ENCODE data around the gene LRTM1.

LRTM1 gene

DNA sequence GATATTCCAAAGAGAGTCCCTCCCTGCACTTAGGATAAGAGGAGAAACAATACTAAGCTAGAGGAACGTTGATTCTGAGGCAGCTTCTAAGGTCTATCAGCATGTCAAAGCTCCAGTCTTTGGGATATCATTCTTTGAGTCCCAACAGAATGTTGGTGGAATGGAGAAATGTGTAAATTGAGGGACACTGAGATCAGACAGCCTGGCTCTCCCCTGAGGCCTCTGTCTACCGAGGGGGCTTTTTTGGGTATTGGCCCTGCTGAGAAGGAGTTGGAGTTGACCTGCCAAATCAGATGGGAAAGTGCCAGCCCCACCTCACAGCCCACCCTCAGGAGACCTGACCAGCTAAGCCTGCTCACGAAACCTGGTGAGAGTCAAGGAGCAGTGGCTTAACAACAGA lies 27.6 kb upstream of the LRTM1 start:
- TF ChIP-seq, protein P1, sequence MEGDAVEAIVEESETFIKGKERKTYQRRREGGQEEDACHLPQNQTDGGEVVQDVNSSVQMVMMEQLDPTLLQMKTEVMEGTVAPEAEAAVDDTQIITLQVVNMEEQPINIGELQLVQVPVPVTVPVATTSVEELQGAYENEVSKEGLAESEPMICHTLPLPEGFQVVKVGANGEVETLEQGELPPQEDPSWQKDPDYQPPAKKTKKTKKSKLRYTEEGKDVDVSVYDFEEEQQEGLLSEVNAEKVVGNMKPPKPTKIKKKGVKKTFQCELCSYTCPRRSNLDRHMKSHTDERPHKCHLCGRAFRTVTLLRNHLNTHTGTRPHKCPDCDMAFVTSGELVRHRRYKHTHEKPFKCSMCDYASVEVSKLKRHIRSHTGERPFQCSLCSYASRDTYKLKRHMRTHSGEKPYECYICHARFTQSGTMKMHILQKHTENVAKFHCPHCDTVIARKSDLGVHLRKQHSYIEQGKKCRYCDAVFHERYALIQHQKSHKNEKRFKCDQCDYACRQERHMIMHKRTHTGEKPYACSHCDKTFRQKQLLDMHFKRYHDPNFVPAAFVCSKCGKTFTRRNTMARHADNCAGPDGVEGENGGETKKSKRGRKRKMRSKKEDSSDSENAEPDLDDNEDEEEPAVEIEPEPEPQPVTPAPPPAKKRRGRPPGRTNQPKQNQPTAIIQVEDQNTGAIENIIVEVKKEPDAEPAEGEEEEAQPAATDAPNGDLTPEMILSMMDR (conservative IDR thresholded peaks at IDR 0.05), result no peak
- H3K27ac ChIP-seq, result no peak overlapping the region

DNA sequence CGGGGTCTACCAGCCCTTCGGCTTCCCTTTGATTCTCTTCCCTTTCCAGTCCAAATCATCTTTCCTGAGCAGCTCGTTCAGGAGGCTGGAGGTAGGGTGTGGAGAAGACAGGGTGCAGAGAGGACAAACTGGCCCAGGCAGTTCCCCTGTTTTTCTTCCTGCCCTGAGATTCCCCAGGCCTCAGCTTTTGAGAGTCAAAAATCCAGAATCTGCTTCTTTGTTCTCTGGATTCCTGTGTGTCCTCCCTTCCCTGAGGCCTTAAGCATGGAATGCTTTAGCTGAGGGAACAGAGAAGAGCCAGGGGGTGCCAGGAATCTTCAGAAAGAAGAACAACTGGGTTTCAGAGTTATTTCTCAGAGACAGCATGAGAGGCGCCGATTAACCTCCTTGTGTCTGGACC lies 26.7 kb upstream of the LRTM1 start:
- no peak overlapping the region for H3K27ac ChIP-seq
- TF ChIP-seq, protein P1 (conservative IDR thresholded peaks at IDR 0.05), result no peak

DNA sequence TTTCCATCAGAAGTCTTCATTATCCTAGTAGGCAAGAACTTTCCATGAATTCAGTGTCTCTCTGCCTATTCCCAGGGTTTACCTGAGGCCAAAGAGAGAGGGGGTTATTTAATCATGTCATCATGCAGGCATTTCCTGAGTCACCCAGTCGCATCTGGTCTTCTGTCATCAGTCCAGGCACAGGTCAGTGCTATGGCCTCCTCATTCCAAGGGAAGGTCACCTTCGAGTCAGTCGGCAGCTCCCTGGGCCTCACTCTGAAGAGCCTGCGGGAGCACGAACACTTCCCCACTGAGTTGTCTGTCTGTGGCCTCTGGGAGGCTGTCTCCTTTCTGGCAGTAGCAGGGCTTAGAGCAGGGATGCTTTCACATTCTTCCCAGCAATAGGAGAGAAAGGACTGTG lies 26.2 kb upstream of the LRTM1 start:
- no peak overlapping the region for H3K27ac ChIP-seq
- TF ChIP-seq, protein P1 (conservative IDR thresholded peaks at IDR 0.05), result no peak

DNA sequence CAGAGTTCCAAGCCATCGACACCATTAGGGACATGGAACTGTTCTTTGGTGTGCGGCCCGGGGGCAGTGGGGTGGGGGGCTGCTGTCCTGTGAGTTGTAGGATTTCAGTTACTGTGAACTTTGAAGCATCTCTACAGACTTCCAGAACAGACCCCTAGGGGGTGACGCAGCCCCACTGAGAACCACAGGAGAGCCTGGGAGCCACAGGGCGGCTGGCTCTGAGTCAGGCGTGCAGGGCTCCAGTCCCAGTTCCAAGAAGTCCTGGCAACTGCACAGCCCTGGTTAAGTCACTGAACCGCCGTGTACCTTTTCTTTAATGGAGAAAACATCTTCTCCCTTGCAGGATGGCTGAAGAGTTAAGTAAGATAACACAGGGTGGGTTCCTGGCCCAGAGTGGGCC lies 23.5 kb upstream of the LRTM1 start:
- peak overlapping the region; percentile 59 for H3K27ac ChIP-seq

DNA sequence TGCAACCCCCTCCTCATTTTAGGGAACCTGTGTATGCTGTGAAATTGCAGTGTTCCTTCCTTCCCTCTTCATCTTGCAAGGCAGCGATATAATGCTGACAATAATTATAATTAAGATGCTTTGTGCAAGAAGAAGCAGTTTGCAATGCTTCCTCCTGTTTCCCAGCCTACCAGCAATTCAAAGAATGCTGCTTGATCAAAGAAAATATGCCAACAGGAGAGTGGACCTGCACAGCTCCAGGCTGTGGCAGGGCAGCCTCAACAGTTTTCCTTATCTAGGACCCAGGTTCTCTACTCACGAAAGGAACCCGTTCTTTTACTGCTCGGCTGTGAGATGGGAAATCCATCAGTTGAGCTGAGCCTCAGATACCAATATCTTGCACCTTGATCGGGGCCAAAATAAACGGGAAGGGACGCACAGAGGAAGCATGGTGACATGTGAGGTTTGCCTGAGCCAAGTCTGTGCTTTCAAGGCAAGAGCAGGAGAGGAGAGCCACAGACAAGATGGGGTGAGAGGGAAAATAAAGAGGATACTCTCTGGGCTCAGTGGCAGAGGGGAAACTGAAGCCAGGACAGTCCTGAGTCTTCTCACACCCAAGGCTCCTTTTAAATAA lies 22.6 kb upstream of the LRTM1 start:
- H3K27ac ChIP-seq, result peak overlapping the region; percentile 59
- TF ChIP-seq, protein P1 (conservative IDR thresholded peaks at IDR 0.05), result no peak

More for the DNA sequence above, 23.5 kb upstream of the LRTM1 start:
- TF ChIP-seq, protein P1 (conservative IDR thresholded peaks at IDR 0.05), result peak; percentile 62; the same call in 1 of the 2 replicates

DNA sequence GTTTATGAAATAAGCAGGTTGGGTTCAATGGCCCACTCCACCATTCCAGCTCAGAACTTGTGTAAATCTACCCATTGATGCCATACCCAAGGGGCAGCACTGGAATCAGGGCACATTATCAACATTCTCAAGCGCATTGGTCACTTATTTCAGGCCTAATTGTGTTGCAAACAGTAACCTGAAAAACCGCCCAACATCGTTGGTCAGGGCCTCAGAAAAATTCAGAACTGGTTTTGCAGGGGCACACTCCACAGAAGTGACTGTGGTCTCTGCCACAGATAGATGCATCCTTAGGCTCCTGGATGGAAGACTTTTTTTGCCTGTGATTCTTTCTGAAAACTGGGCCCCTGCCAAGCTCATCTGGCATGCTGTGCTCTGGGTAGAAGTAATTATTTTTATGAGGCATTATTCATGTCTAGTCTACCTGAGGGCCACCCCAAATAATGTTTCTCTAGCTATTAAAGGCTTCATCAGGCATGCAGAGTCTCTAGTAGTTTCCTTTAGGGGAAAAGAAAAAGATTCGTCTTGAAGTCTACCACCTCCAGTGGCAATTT lies 21.7 kb upstream of the LRTM1 start:
- TF ChIP-seq, protein P1 (conservative IDR thresholded peaks at IDR 0.05), result no peak

DNA sequence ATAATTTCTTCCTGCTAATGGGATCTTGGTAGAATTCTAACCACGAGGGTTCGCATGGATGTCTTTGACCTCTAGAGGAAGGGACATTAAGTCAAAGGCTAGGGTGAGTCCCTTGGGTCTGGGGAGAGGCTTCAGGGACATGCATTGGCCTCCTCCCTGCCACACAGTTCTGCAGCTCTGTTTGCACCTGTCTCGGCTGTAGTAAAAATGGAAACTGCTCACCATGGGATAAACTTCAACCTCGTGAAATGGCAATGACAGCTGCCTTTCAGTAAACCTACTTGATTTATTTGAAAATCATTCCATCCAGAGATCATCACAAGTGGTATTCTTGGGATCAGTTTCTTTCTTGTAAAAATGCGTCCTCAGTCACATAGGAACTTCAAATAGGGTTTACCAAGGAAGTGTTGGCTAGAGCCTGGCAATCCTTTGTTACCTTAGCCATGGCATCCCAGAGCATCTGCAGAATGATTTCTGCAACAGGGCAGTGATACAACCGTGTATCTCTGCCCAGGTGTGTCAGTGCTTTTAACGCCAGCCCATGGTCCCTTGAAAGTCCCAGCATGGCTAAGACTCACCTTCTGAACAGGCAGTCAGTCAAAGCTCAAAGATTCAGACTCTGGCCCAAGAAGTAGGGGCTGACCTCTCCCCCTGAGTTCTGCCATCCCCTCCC lies 14.0 kb upstream of the LRTM1 start:
- no peak overlapping the region for H3K27ac ChIP-seq
- TF ChIP-seq, protein P1 (conservative IDR thresholded peaks at IDR 0.05), result no peak

More for the DNA sequence above, 21.7 kb upstream of the LRTM1 start:
- peak overlapping the region; percentile 59 for H3K27ac ChIP-seq

Data from VCaP (cell line).